HepG2 (cell line): Measurements from ENCODE around the gene GPR15. TPM values are rescaled to one million over a fixed set of nuclear protein-coding genes. Genes with fewer than 3 reads are reported as not detected.

Experiments used
- ATAC-seq: fragments of 200-7000 bp; cut with Tn5 transposase; 3 replicates; pipeline ENCODE4 v1.9.1; 2020; ENCODE audit warnings: mild to moderate bottlenecking, moderate library complexity
- BruUV-seq: library from RNA; stranded (reverse); fragments of 400-500 nt; replicated peaks from 2 replicates; lab custom pipeline; 2021; lab: Mats Ljungman, UMichigan
- CTCF ChIA-PET: fragments of 300-600 bp; formaldehyde crosslinking; extraction: SDS; loops from one replicate; lab custom pipeline; 2021; ENCODE audit warnings: low total read pairs, inconsistent platforms, low intra/inter-chr PET ratio; lab: Yijun Ruan, JAX
- POLR2A ChIA-PET: fragments of 350-600 bp; sonication (Branson Sonifier 250); formaldehyde crosslinking; loops from one replicate; lab custom pipeline; 2020; ENCODE audit warnings: antibody characterized with exemption, inconsistent platforms; lab: Yijun Ruan, JAX
- DNase-seq: peaks from one replicate; pipeline ENCODE4 v3.0.0-alpha.2; 2015; ENCODE audit warnings: low spot score
- FAIRE-seq: peaks from 3 replicates; lab custom pipeline; 2011; peaks lifted over from hg19 to GRCh38; lab: Jason Lieb, UNC
- H2AFZ ChIP-seq: one replicate; pipeline ENCODE4 v1.6.1; 2011; ENCODE audit warnings: low read length, inconsistent platforms
- H3K27ac ChIP-seq: fragments of 300-600 bp; 3 replicates; pipeline ENCODE4 v1.8.0; 2011; ENCODE audit warnings: mixed run types, mild to moderate bottlenecking, mixed read lengths, low read length, inconsistent platforms; ENCODE audit not compliant: insufficient read depth; ENCODE audit errors: extremely low read length
- H3K27me3 ChIP-seq, 2 experiments: fragments of 200-600 bp in 1 of 2; 2 replicates in 1 of 2; 3 replicates in 1 of 2; pipeline versions ENCODE4 v1.6.0 to v1.8.0; 2011; ENCODE audit warnings: low read length in 2 of 2, mild to moderate bottlenecking in 2 of 2, moderate library complexity in 2 of 2, inconsistent platforms in 1 of 2; ENCODE audit not compliant: insufficient read depth in 2 of 2, control insufficient read depth in 1 of 2
- H3K36me3 ChIP-seq, 2 experiments: fragments of 200-600 bp in 1 of 2; replicated peaks in 1 of 2; 2 replicates in 1 of 2; 3 replicates in 1 of 2; pipeline versions ENCODE4 v1.5.1 to v1.8.0; 2011; ENCODE audit warnings: low read length in 2 of 2, inconsistent platforms in 1 of 2; ENCODE audit not compliant: insufficient read depth in 2 of 2, control insufficient read depth in 1 of 2
- H3K4me1 ChIP-seq: 2 replicates; pipeline ENCODE4 v1.5.1; 2012; ENCODE audit warnings: low read length, inconsistent platforms; ENCODE audit not compliant: insufficient read depth
- H3K4me2 ChIP-seq: 2 replicates; pipeline ENCODE4 v1.6.0; 2011; ENCODE audit warnings: low read depth, low read length, inconsistent platforms
- H3K4me3 ChIP-seq, 3 experiments: fragments of 200-600 bp in 1 of 3; sonication (generic), shearing (Covaris generic) in 1 of 3; replicated peaks in 1 of 3; 2 replicates each; pipeline ENCODE4 v1.5.1; 2011 to 2016; ENCODE audit warnings: low read length in 3 of 3, inconsistent platforms in 2 of 3, low read depth in 2 of 3, mild to moderate bottlenecking in 2 of 3, control low read depth in 1 of 3, mixed read lengths in 1 of 3; ENCODE audit not compliant: insufficient read depth in 1 of 3
- H3K79me2 ChIP-seq: one replicate; pipeline ENCODE4 v1.6.1; 2011; ENCODE audit warnings: low read length, inconsistent platforms; ENCODE audit not compliant: insufficient read depth
- H3K9ac ChIP-seq: 2 replicates; pipeline ENCODE4 v1.6.0; 2011; ENCODE audit warnings: mild to moderate bottlenecking, low read depth, low read length, inconsistent platforms; ENCODE audit not compliant: insufficient read depth
- H3K9me3 ChIP-seq: 2 replicates; pipeline ENCODE4 v1.5.1; 2012; ENCODE audit warnings: mild to moderate bottlenecking, low read length
- H4K20me1 ChIP-seq: 2 replicates; pipeline ENCODE4 v1.6.0; 2011; ENCODE audit warnings: inconsistent platforms, mild to moderate bottlenecking, low read length, moderate library complexity; ENCODE audit not compliant: insufficient read depth
- POLR2AphosphoS2 ChIP-seq: IDR thresholded peaks from 2 replicates; pipeline ENCODE4 v1.6.1; 2011; ENCODE audit warnings: low read depth, low read length, improper control_type of control experiment
- SKI ChIP-seq: fragments of 450-650 bp; IDR thresholded peaks from one replicate; pipeline ENCODE4 v1.6.1; 2018; ENCODE audit warnings: mild to moderate bottlenecking; ENCODE audit not compliant: partially characterized antibody
- TCF7L2 ChIP-seq: IDR thresholded peaks from 2 replicates; pipeline ENCODE4 v1.6.1; 2011; ENCODE audit warnings: mild to moderate bottlenecking, low read depth, low read length, moderate library complexity
- ZNF10 ChIP-seq: sonication (generic); formaldehyde crosslinking; IDR thresholded peaks from 2 replicates; pipeline ENCODE4 v1.4.0; 2020; ENCODE audit warnings: mild to moderate bottlenecking, low read depth, missing genetic modification reagents, borderline replicate concordance
- ZNF496 ChIP-seq: sonication (generic); formaldehyde crosslinking; IDR thresholded peaks from 2 replicates; pipeline ENCODE4 v1.8.1; 2023; ENCODE audit warnings: mild to moderate bottlenecking, moderate library complexity, missing genetic modification reagents; ENCODE audit not compliant: insufficient replicate concordance
- ZNF678 ChIP-seq: sonication (generic); formaldehyde crosslinking; IDR thresholded peaks from 2 replicates; pipeline ENCODE4 v1.4.0; 2020; ENCODE audit warnings: mild to moderate bottlenecking, missing genetic modification reagents
- ZNF724P ChIP-seq: sonication (generic); formaldehyde crosslinking; IDR thresholded peaks from 2 replicates; pipeline ENCODE4 v1.8.0; 2022; ENCODE audit warnings: missing genetic modification reagents, borderline replicate concordance
- WGBS: methylation state at CpG from one replicate; pipeline ENCODE4 v1.1.6; 2017; ENCODE audit warnings: low lambda C conversion rate; 5-methylcytosine and 5-hydroxymethylcytosine counted together
- in situ Hi-C: cut with HindIII; loops from 2 replicates; pipeline ENCODE4 v1.10.0; 2017; ENCODE audit warnings: low pct_unique_long_range_greater_than_20kb; ENCODE audit not compliant: extremely low pct_ligation_motif_present
- intact Hi-C: fragments of 100-400 bp; cut with micrococcal nuclease; formaldehyde crosslinking; loops from one replicate; pipeline ENCODE4 v1.10.0; 2022; ENCODE audit not compliant: unreplicated experiment
- polyA plus RNA-seq, 8 experiments: library from polyadenylated mRNA; depleted of rRNA in 3 of 8; stranded (reverse) in 7 of 8; unstranded in 1 of 8; fragments of >200 nt; fragmentation: Illumina TruSeq in 4 of 8; extraction: Trizol in 4 of 8; gene quantifications; 2 replicates each; pipeline versions ENCODE4 v1.2.1 to v1.2.3, GENCODE V29; 2011 to 2016; ENCODE audit warnings: low read depth in 4 of 8, missing spikeins in 1 of 8, mixed read lengths in 1 of 8; ENCODE audit not compliant: insufficient read depth in 1 of 8
- total RNA-seq, 5 experiments: library from RNA; depleted of rRNA; stranded (reverse); fragments of >200 nt; fragmentation: Illumina TruSeq; extraction: Trizol; gene quantifications; 2 replicates each; pipeline ENCODE4 v1.2.3, GENCODE V29; 2016; ENCODE audit warnings: low read depth in 1 of 5
- TF ChIP-seq, protein P1 (sequence below): sonication (generic); formaldehyde crosslinking; IDR thresholded peaks from 2 replicates; pipeline ENCODE4 v1.5.1; 2020; ENCODE audit warnings: mild to moderate bottlenecking, missing genetic modification reagents, borderline replicate concordance
- TF ChIP-seq, protein P2 (sequence below), 2 experiments: sonication (generic) in 1 of 2; formaldehyde crosslinking in 1 of 2; IDR thresholded peaks; 2 replicates each; pipeline versions ENCODE4 v1.4.0 to v1.6.1; 2018 to 2020; ENCODE audit warnings: missing genetic modification reagents in 2 of 2, borderline replicate concordance in 1 of 2, low read depth in 1 of 2, mild to moderate bottlenecking in 1 of 2, missing biosample characterization in 1 of 2
- TF ChIP-seq, protein P3 (sequence below): sonication (generic); formaldehyde crosslinking; IDR thresholded peaks from 2 replicates; pipeline ENCODE4 v1.8.0; 2022; ENCODE audit warnings: missing genetic modification reagents, mild to moderate bottlenecking, moderate library complexity, borderline replicate concordance

Gene GPR15
- total and polyA plus RNA-seq, 2 of the 13 experiments (the other 11 are each of a cell fraction or from before 2014, with no cell fraction given) = not detected

DNA sequence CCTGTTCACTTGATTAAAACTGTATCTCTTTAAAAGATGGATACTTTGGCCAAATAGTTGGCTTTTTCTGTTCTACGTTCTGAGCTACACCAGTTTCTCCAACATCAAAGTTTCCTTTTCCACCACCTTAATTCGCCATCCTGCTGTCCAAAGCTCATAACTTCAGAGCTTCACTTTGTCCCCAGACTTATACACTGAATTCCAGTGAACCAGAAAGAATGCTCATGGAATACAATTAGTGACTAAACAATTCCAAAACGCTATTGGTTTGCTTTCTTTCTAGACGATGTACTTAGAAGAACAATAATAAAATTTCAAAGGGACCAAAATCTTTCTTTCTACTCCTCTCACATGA, 23.2 kb downstream of the GPR15 start:
- Histone ChIP-seq H3K36me3 (no peaks in the 10 kb centered on the region), H3K79me2 (no peaks in the 10 kb centered on the region), H3K27me3 (no peaks in the 10 kb centered on the region), H3K4me3 (no peak overlapping the region), H3K4me1 (no peaks in the 10 kb centered on the region), H3K9me3 (no peaks in the 10 kb centered on the region), H2AFZ (no peak overlapping the region), H3K4me2 (no peak overlapping the region)
- POLR2A ChIA-PET = no interaction called here
- in situ Hi-C loops = loop anchor here (25.0 kb wide), 1 partner anchor 518 kb away; the partner anchor contains the start of gene GABRR3
- BruUV-seq = no TSS peak
- WGBS = under 1% methylated on average over 4 of the region's 4 CpGs
- TF ChIP-seq POLR2AphosphoS2 = no peak
- no peak for TF ChIP-seq ZNF724P
- TF ChIP-seq, protein P1, sequence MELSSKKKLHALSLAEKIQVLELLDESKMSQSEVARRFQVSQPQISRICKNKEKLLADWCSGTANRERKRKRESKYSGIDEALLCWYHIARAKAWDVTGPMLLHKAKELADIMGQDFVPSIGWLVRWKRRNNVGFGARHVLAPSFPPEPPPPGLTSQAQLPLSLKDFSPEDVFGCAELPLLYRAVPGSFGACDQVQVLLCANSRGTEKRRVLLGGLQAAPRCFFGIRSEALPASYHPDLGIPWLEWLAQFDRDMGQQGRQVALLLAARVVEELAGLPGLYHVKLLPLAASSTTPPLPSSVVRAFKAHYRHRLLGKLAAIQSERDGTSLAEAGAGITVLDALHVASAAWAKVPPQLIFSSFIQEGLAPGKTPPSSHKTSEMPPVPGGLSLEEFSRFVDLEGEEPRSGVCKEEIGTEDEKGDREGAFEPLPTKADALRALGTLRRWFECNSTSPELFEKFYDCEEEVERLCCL (CRISPR knock-in tag) = no peak
- TF ChIP-seq ZNF678 (CRISPR knock-in tag) = no peak
- TF ChIP-seq, all 625 proteins: peak for 0
- Histone ChIP-seq H3K9ac (no peak overlapping the region), H4K20me1 (no peaks in the 10 kb centered on the region), H3K27ac (no peak overlapping the region)
- no peak for FAIRE-seq
- CTCF ChIA-PET = no interaction called here
- DNase-seq = no peak
- ATAC-seq = no peak
- intact Hi-C loops = no loop called here

DNA sequence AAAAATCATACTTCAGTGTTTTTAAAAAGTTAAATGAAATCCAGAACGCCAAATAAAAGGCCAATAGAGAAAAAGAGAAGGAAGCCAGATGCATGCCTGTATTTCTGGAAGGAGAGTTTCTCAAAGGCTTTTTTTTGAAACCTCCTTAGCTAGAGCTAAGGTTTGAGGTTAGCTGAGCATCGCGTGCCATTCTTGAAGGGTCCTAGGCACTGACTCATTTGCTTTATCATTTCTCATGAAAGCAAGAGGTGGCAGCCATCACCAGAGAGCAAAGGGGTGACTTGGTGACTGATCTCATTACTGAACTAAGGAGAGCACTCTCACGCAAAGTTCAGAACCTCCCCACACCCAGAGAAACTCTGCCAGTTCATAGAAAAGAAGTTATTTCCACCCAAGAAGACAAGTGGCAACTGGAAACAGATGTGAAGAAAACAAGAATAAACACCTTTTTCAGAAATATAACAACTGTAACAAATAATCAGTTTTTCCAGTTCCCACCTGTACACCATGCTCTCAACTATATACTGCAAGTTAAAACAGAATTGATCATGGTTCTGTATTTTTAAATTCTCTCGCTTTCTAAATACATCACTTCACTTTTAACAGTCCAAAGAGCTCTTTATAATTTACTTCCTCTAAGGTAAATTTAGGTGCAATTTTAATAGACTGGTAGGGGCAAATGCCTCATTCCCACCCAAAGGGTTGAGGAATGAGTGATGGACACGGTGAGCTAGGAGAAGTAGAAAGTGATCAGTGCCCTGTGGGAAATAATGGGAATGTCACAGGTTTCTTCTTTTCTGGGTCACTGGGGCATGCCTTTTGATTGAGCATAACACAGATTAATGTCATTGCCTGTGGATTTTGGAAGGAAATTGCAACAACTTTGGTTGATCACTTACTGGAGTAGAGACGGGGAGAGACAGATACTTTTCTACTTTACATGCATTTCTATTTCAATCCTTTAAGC, 24.7 kb downstream of the GPR15 start:
- ATAC-seq = no peak
- ChIA-PET POLR2A (no interaction called here), CTCF (no interaction called here)
- in situ Hi-C loops (loop anchor here (25.0 kb wide), 1 partner anchor 519 kb away; the partner anchor contains the start of gene GABRR3), intact Hi-C loops (no loop called here)
- H3K4me3 ChIP-seq = no peak overlapping the region
- H3K27me3 ChIP-seq = no peaks in the 10 kb centered on the region
- H4K20me1 ChIP-seq = no peaks in the 10 kb centered on the region
- H3K79me2 ChIP-seq = no peaks in the 10 kb centered on the region
- H3K9ac ChIP-seq = no peak overlapping the region
- no peaks in the 10 kb centered on the region for H3K9me3 ChIP-seq
- H2AFZ ChIP-seq = no peak overlapping the region
- no peak overlapping the region for H3K4me2 ChIP-seq
- BruUV-seq = no TSS peak
- H3K27ac ChIP-seq = no peak overlapping the region
- no peaks in the 10 kb centered on the region for H3K4me1 ChIP-seq
- no peak for FAIRE-seq
- H3K36me3 ChIP-seq = no peaks in the 10 kb centered on the region
- WGBS = 46% methylated on average over 7 of the region's 7 CpGs
- DNase-seq = no peak
- TF ChIP-seq ZNF10 (CRISPR knock-in tag) (no peak), ZNF496 (CRISPR knock-in tag) (no peak), TCF7L2 (no peak), SKI (no peak)
- TF ChIP-seq, protein P2, sequence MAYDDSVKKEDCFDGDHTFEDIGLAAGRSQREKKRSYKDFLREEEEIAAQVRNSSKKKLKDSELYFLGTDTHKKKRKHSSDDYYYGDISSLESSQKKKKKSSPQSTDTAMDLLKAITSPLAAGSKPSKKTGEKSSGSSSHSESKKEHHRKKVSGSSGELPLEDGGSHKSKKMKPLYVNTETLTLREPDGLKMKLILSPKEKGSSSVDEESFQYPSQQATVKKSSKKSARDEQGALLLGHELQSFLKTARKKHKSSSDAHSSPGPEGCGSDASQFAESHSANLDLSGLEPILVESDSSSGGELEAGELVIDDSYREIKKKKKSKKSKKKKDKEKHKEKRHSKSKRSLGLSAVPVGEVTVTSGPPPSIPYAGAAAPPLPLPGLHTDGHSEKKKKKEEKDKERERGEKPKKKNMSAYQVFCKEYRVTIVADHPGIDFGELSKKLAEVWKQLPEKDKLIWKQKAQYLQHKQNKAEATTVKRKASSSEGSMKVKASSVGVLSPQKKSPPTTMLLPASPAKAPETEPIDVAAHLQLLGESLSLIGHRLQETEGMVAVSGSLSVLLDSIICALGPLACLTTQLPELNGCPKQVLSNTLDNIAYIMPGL (CRISPR knock-in tag; IDR thresholded peaks at IDR 0.05; ENCODE audit: borderline replicate concordance in 1 of 2, low read depth in 1 of 2) = no peak
- TF ChIP-seq, protein P3, sequence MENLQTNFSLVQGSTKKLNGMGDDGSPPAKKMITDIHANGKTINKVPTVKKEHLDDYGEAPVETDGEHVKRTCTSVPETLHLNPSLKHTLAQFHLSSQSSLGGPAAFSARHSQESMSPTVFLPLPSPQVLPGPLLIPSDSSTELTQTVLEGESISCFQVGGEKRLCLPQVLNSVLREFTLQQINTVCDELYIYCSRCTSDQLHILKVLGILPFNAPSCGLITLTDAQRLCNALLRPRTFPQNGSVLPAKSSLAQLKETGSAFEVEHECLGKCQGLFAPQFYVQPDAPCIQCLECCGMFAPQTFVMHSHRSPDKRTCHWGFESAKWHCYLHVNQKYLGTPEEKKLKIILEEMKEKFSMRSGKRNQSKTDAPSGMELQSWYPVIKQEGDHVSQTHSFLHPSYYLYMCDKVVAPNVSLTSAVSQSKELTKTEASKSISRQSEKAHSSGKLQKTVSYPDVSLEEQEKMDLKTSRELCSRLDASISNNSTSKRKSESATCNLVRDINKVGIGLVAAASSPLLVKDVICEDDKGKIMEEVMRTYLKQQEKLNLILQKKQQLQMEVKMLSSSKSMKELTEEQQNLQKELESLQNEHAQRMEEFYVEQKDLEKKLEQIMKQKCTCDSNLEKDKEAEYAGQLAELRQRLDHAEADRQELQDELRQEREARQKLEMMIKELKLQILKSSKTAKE = no peak
